T-cell (primary cell): ENCODE data around the gene INKA1. TPM values are rescaled to one million over a fixed set of nuclear protein-coding genes. Genes with fewer than 3 reads are reported as not detected.

Experiments
- total RNA-seq, 35 experiments: library from RNA in 6 of 35; stranded (reverse) in 6 of 35; fragments of 120-200 nt in 1 of 35; gene quantifications; one replicate each; pipeline versions ENCODE4 v1.2.1 to v1.2.4 and lab custom pipeline; 2013 to 2026

INKA1 gene
- total RNA-seq, 5 donors from 2014 or later (not counting 1 experiment from before 2014, with no cell fraction given), result 0.73 to 2.7 (median 1.8) TPM

Other genes with a start within 250 kb of the INKA1 start
- gene BSN, start 248.8 kb upstream of the INKA1 start, total RNA-seq, result under 1 TPM; 0.08 to 0.44 (median 0.32) TPM
- 100 to 1,000 TPM in 4 of 5 donors, 10 to 100 TPM in 1; 82.8 to 162 (median 141) TPM for gene APEH, start 128.9 kb upstream of the INKA1 start, total RNA-seq
- 10 to 100 TPM in 4 of 5 donors, 1 to 10 TPM in 1; 9.9 to 16.1 (median 12.6) TPM for gene MST1, start 113.8 kb upstream of the INKA1 start, total RNA-seq
- 10 to 100 TPM; 40.9 to 79.8 (median 72.8) TPM for gene RNF123, start 113.7 kb upstream of the INKA1 start, total RNA-seq
- 1 to 10 TPM in 1 of 5 donors, under 1 TPM in 2, not detected in 2; 0.20 to 1.4 (median 0.26) TPM for gene AMIGO3, start 83.6 kb upstream of the INKA1 start, total RNA-seq
- 10 to 100 TPM; 34.5 to 54.5 (median 39.9) TPM for gene GMPPB, start 79.3 kb upstream of the INKA1 start, total RNA-seq
- 10 to 100 TPM; 31.6 to 62.2 (median 57.0) TPM for gene IP6K1, start 16.7 kb upstream of the INKA1 start, total RNA-seq
- gene CDHR4, start 3.4 kb upstream of the INKA1 start, total RNA-seq, result under 1 TPM in 4 of 5 donors, not detected in 1; 0.35 to 0.68 (median 0.36) TPM
- 100 to 1,000 TPM; 246 to 299 (median 293) TPM for gene UBA7, start 10.7 kb downstream of the INKA1 start, total RNA-seq
- 1 to 10 TPM; 4.0 to 5.7 (median 4.4) TPM for gene TRAIP, start 53.3 kb downstream of the INKA1 start, total RNA-seq
- under 1 TPM in 3 of 5 donors, not detected in 2; 0.18 to 0.35 (median 0.28) TPM for gene CAMKV, start 66.6 kb downstream of the INKA1 start, total RNA-seq
- 1 to 10 TPM in 4 of 5 donors, under 1 TPM in 1; 0.59 to 1.6 (median 1.3) TPM for gene MST1R, start 100.6 kb downstream of the INKA1 start, total RNA-seq
- gene MON1A, start 126.5 kb downstream of the INKA1 start, total RNA-seq, result 10 to 100 TPM in 3 of 5 donors, 1 to 10 TPM in 2; 5.4 to 15.0 (median 11.7) TPM
- 100 to 1,000 TPM; 127 to 149 (median 140) TPM for gene RBM6, start 136.9 kb downstream of the INKA1 start, total RNA-seq